Fibroblast of skin of left biceps (primary cell): ENCODE measurements around the gene SYTL3.
"Not testable (repeated sequence)": the region's sequence is repeated elsewhere in the genome, so short reads cannot be mapped to it uniquely, and the experiment has no call there.

Experiments used
- DNase-seq, 2 experiments: peaks; one replicate each; pipeline ENCODE4 v3.0.0-alpha.2; 2013; ENCODE audit warnings: low read depth in 2 of 2

The SYTL3 gene

DNA sequence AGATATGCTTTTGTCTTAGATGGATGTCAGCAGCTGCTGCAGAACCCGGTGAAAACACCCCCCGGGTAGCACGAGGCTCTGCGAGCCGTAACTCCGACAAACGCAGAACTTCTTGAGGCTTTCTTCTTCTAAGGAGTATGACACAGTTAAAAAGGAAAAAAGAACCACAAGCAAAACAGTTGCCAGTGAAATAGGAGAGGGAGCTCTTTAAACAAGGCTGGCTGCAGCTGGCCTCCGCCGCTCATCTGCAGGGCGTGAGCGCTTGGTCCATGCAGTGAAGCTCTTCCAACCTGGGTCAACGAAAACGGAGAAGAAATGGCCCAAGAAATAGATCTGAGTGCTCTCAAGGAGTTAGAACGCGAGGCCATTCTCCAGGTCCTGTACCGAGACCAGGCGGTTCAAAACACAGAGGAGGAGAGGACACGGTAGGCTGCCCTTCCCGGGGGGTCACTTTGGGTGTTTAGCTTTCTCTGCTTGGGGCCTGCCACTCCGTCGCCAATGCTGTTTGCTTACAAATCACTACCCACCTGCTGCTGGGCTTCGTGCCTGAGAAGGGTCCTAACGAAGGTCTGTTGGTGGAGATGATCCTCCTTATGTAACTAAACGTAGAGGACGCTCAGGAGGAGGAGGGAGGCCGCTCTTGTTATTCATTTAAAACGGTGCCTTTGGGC lies 13.2 kb downstream of the SYTL3 start:
- peak; percentile 49 to 52 for DNase-seq

DNA sequence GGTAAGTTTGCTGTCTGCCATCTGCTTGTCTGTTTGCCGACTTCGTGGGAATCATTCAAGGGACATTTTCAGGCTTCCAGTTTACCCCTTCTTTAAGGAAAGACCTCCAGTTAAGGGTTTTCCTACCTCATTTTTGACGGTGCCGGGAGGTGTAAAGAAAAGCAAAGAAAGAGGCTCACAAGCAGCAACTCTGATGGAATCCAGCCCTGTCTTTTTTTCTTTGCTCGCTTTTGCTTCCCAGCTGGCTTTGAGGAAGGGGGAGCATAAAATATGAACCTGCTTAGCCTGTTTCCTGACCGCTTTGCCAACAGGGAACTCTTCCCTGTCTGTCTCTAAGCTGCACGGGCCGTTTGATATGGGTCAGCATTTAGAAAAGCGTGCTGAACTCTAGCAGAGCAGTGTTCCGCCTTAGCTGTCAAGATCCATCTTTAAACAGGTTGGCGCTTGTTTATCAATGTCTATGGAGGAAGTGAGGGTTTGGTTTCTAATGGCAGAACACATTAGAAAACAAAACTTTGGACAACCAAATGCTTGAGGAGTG lies 13.8 kb downstream of the SYTL3 start:
- no peak for DNase-seq

DNA sequence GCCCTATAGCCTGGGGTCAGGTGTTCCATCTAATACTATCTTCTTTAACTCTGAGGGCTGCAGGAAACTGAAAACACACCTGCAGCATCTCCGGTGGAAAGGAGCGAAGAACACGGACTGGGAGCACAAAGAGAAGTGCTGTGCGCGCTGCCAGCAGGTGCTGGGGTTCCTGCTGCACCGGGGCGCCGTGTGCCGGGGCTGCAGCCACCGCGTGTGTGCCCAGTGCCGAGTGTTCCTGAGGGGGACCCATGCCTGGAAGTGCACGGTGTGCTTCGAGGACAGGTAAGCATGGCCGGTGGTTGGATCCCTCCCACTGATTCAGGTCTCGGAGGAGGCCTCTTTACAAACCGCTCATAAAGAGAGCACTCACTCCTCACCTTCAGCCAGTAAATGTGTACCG lies 15.5 kb downstream of the SYTL3 start:
- DNase-seq = no peak

DNA sequence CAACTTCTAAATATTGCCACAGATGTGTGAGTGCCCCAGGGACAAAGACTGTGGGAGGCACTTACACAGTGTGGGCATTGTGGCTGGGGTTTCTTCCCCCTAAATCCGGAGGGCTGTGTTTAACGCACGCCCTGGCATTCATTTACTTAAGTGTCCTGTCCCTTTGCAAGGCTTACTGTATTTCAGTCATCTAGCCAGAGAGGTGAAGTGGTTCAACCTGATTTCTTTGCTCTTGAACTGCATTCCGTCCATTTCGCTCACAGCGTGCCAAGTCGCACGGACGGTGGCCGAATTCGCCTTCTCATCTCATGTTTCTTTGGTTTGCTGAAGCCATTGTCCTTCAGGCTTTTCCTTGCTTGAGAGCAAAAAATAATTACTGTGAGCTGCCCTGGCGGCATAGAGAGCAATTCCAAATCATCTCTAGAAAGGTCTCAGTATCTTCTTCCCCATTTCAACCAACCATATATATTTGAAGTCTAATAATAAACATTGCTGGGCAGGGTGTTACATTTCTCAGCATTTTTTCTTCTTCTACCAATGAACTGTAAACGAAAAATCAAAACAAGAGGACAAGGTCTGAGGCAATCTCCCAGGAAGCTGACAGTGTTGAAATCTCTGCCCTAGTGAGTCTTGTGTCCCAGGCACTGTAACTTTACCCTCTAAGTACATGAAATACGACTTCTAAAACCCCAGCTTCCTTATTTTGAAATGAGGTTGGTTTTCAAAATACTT lies 16.9 kb downstream of the SYTL3 start:
- DNase-seq = no peak

DNA sequence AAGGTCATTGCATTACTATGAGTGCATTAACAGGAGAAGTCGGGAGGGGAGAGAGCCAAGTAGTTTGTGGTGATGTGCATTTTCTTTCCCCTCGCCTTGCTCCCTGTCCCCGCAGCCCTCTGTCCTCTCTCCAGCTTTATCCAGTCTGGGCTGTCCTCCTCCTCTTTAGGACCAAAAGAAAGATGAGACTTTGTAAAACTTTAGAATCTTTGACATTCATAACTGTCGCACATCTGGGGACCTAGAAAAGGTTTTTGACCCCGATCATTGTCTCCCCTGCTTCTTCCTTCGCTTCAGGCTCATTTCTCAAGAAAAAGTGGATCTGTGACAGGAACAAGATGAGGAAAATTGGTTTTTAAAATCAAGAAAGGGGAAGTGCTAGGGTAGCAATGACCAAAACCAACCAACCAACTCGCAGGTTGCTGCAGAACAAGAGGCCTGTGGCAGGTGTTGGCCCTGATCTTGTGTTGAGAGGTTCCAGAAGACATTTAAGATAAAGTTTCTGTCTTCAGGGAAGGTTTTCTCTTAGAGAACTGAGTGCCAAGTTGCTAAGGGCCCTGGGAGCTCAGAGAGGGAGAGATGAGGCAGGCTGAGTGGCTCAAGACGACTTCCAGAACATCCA lies 17.6 kb downstream of the SYTL3 start:
- DNase-seq = no peak

DNA sequence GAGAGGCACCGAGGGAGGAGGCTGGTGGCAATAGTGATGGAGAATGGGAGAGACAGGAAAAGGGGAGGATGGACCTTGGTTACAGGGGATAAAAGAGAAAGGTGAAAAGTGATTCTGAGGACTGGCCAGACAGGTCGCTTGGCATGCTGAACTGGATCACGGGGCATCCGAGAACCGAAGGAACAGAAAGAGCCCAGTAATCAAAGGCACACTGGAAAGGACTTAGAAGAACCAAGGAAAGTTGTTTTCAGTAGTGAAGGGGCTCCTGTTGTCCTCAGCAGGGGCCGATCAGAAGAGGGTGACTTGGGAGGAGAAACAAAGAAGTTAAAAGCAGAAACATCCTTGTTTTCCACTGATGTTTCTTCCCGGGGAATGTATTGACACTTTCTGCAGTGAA lies 18.9 kb downstream of the SYTL3 start:
- no peak for DNase-seq

DNA sequence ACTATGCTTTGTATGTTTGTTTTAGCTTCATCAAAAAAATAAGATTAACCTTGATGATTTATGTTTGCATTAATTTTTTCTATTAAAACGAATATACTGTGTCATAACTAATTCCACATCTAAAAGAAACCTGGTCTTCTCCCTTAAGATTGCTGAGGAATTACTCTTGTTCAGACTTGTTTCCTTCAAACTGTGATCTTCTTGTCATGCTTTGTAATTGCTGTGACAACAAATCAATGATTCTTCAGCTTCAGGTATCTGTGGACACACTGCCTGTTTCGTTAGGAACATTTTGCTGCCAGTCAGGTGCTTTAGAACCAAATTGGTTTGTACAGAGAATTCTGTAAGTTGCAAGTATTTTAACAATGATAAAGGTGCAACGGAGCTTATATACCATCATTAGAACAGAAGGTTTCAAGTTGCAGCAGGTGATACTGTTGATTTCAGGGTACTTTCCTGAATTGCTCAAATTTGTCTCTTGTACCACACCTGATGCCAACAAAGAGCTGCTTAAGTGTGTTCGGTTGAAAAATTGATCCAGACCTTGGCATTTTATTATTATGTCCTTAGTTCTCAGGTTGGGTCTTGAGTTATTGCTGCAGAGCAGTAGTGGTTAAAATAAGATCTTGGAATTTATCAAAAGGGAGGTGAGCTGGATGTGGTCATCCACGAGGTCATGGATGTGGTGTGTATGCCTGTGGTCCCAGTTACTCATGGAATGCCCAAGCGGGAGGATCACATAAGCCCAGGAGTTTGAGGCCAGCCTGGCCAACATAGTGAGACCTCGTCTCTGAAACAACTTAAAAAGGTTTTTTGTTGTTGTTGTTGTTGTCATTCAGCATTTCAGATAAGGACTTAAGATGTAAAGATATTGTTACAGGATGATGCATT lies 19.5 kb downstream of the SYTL3 start:
- no peak for DNase-seq

DNA sequence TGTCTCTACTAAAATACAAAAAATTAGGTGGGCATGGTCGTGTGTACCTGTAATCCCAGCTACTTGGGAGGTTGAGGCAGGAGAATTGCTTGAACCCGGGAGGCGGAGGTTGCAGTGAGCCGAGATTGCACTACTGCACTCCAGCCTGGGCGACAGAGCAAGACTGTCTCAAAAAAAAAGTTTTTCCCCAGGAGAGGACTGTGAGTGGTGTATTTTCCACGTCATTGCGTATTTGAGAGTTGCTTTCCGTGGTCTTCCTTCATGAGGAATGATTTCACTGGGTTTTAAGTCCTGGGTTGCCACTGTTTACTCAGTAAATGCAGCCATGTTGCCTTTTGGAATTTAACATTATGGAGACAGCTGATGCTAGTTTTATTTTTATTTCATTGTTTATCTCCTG lies 22.3 kb downstream of the SYTL3 start:
- not testable (repeated sequence) for DNase-seq

DNA sequence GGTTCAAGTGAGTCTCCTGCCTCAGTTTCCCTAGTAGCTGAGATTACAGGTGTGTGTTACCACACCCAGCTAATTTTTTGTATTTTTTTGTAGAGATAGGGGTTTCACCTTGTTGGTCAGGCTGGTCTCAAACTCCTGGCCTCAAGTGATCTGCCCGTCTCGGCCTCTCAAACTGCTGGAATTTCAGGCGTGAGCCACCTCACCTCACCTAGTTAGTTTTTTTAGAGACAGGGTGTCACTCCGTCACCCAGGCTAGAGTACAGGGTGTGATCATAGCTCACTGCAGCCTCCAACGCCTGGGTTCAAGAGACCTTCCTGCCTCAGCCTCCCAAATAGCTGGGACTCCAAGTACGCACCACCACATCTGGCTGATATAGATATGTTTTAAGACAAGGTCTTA lies 22.9 kb downstream of the SYTL3 start:
- no peak for DNase-seq

DNA sequence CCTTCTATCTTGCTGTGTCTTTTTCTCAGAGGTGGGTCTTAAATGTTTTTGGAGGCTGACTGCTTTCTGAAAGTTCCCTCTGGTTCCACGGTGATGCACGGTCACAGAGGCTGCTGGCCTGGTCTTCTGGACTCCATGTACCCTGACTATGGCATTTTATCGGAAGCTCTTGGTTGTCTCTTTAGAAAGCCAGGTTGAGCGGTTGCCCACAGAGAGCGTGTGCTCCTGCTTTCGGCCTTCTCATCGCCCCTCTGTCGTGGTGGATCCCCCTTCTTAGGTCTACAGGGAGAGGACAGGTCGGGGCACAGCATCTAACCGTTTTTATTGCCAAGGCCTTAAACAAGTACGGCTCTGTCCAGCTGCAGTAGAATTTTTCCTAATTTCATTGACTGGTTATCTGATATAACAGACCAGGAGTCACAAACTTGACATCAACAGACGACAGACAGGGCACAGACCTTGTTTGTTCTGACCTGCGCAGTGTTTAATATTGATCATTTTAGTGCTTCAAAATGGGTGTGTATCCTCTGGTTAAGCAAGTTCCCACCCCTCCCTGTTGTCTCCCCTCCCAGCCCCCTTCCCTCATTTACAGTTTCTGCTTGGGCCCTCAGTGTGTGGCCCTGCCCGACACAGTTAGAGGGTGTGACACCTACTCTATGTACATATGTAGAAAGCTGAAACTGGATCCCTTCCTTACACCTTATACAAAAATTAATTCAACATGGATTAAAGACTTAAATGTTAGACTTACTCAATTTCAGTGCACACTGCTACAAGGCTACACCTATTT lies 24.7 kb downstream of the SYTL3 start:
- DNase-seq = no peak

DNA sequence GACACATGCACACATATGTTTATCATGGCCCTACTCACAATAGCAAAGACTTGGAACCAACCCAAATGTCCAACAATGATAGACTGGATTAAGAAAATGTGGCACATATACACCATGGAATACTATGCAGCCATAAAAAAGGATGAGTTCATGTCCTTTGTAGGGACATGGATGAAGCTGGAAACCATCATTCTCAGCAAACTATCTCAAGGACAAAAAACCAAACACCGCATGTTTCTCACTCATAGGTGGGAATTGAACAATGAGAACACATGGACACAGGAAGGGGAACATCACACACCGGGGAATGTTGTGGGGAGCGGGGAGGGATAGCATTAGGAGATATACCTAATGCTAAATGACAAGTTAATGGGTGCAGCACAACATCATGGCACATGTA lies 27.2 kb downstream of the SYTL3 start:
- not testable (repeated sequence) for DNase-seq

DNA sequence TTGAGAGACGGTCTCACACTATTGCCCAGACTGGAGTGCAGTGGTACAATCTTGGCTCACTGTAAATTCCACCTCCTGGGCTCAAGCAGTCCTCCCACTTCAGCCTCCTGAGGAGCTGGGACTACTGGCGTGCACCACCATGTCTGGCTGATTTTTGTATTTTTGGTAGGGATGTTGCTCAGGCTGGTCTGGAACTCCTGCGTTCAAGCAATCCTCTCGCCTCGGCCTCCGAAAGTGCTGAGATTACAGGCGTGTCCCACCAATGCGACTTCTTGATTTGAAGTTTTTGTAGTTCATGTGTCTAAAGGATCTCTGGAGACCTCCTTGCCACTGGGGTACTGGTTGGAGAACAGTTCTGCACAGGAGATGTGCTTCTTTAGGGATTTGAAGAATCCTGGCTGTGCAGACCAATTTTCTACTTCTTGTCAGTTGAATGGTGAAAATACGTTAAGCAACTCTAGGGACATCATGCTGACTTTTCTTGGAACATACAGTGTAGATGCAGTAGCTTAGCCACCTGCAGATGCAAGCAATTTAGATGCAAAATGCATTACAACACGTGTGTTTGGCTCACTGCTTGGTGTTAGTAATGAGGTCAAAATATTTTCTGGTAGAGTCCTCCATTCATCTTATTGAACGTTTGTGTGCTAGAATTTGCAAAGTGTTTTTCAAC lies 28.2 kb downstream of the SYTL3 start:
- DNase-seq = no peak

DNA sequence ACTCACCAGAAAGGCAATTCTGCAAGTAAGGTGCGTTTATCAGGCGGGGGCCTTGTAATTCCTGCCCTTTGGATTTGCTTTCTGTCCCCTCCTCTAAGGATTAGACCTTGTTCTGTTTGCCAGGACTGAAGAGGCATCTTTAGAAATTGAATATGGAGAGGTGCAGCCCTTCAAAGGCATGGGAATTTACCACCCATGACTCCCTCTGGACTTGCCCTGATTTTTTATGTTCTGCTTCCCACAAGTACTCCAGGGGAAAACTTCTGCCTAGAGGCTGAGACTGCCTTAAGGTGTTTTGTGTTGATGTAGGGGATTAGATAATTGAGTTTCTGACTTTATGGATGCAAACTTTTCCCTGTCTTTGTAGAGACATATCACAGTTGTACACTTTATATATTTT lies 30.2 kb downstream of the SYTL3 start:
- DNase-seq = no peak

DNA sequence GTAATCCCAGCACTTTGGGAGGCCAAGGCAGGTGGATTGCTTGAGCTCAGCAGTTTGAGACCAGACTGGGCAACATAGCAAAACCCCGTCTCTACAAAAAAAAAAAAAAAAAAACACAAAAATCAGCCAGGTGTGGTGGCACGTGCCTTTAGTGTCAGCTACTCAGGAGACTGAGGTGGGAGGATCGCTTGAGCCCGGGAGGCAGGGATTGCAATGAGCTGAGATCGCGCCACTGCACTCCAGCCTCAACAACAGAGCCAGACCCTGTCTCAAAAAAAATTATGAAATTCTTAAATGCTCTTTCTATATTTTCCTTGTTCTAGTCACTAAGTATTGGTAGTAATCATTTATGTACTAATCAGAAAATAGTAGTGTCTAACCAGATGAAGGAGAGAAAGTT lies 30.6 kb downstream of the SYTL3 start:
- DNase-seq = no peak

DNA sequence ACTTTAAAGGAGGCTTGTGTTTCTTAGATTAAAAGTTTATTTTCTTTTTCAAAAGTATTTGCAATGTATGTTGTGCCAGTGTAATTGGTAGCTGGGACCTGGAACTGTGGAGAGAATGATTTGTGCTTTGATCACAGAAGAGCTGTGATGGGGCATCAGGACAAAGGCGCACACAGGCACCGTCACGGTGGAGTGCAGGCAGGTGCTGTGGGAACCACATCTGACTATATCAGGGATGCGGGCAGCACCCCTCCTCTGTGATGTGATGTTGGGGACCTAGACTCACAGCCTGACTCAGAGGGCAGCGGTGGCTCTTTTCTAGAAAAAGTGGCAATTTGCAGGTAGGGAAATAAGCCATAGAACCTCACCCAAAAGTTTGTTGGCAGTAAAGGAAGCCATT lies 34.5 kb downstream of the SYTL3 start:
- DNase-seq = no peak

DNA sequence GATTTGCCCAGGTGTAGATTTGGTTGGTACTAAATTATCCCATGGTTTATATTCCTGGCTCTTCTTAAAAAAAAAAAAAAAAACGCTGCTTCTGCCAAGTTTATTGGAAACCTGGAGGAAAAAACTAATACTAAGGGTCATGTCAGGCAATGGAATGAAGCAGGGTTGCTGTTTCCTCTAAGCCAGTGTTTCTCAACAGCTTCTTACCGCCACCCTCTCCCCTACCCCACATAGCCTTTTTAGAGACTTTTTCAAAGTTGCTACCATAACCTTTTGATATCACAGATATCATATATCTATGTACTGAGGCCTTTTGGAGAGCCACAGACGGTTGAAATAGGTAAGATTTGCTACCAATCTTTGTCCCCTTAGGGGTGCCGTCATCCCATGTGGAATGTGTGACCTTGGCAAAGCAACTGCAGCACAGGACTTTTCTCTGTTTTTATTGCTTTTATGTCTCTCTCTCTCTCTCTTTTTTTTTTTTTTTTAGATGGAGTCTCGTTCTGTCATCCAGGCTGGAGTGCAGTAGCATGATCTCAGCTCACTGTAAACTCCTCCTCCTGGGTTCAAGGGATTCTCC lies 35.0 kb downstream of the SYTL3 start:
- no peak for DNase-seq

DNA sequence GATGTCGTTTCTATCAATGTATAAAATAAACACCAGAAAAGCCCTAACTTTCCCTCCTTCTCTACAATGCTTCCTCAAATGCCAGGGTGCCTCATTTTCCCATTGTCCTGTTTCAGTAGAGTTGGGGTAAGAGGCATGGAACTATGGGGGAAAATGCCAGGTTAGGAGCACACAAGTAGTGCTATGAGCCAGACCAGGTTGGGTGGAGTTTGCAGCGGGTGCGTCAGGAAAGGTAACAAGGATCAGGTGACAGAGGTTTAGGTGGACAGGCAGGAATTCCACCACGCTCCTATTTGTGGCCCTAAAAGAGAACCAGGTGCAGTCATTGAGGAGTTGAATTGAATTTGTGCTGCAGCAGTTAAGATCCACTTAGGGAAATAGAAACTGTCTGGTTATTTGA lies 36.5 kb downstream of the SYTL3 start:
- DNase-seq = no peak

DNA sequence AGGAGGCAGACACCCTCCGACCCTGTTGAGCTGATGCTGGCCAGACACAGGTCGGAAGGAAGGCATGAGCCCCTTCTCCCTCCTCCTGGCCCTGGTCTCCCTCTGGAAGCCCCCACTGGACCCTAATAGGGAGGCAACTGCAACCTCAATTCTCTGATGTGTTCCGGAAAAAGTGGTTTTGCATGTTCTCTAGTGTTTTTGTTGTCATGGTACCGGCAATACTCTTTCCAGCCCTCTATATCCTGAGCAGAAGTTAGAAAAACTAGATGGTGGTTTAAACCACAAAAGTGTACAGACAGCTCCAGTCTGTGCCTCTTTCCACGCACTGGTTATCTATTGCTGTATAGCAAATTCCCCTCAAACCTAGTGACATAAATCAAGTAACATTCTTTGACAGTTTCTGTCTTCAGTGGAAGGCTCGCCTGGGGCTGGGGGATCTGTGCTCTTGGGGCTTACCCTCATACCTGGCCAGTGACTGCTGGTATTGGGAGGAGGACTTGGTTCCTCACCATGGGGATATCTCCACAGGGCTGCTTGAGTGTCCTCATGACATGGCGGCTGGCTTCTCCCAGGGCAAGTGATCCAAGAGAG lies 37.0 kb downstream of the SYTL3 start:
- DNase-seq = no peak

DNA sequence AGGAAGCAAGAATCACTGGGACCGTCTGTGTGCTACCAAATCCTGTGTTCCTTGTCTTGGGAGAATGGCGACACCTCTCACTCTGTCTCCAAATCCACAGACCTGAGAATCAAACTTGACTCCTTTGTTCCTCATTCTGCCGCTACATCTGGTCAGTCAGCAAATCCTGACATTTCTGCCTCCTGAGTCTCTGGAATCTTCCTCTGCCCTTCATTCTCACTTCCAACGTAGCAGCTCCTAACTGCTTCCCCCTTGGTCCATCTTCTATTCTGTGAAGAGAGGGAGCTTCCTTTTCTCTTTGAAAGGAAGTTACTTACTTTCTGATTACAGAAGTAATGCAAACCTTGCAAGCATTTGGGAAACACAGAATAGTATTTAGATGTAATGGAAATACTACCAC lies 37.7 kb downstream of the SYTL3 start:
- DNase-seq = no peak

DNA sequence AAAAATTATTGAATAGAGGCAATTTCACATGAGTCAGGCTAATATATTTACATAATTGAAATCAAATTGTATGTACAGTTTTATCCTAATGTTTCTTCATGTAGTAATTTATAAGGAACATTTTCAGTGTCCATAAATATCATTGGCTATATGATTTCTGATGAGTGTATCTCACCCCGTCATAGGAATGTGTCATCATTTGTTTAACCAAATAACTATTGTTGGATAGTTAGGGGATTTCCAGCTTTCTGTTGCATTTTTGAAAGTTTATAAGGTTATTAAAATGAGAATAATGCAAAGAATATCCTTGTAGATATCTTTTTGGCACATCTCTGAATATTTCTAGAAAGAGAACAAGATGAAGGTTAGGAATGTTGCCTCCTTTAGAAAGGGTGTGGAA lies 39.0 kb downstream of the SYTL3 start:
- no peak for DNase-seq
